Esophagus (tissue), 2 donors: Measurements from ENCODE around the gene RHPN2. TPM values are rescaled to one million over a fixed set of nuclear protein-coding genes. Genes with fewer than 3 reads are reported as not detected.
A peak's percentile ranks its signal among the peaks of the same experiment; 100 is the strongest.

Experiments used
- H3K27ac ChIP-seq, 2 donors: one replicate each; pipeline ENCODE4 v1.5.1; 2013; ENCODE audit warnings: low read depth in 2 of 2, mild to moderate bottlenecking in 2 of 2, inconsistent platforms in 1 of 2, low read length in 1 of 2, moderate library complexity in 1 of 2
- H3K27me3 ChIP-seq, 2 donors: one replicate each; pipeline ENCODE4 v1.6.1; 2013; ENCODE audit warnings: low read length in 2 of 2, control low read depth in 1 of 2, mild to moderate bottlenecking in 1 of 2; ENCODE audit not compliant: insufficient read depth in 2 of 2, control insufficient read depth in 1 of 2
- H3K36me3 ChIP-seq, 2 donors: one replicate each; pipeline ENCODE4 v1.6.1; 2013; ENCODE audit warnings: low read length in 1 of 2; ENCODE audit not compliant: control insufficient read depth in 2 of 2, insufficient read depth in 2 of 2
- H3K4me1 ChIP-seq, 2 donors: one replicate each; pipeline ENCODE4 v1.6.1; 2013; ENCODE audit warnings: low read length in 1 of 2; ENCODE audit not compliant: control insufficient read depth in 2 of 2, insufficient read depth in 2 of 2
- H3K4me3 ChIP-seq, 2 donors: one replicate each; pipeline ENCODE4 v1.5.1; 2013; ENCODE audit warnings: low read length in 2 of 2, mild to moderate bottlenecking in 2 of 2, low read depth in 1 of 2, moderate library complexity in 1 of 2
- H3K9me3 ChIP-seq, 2 donors: one replicate each; pipeline ENCODE4 v1.6.1; 2013; ENCODE audit warnings: mild to moderate bottlenecking in 2 of 2, low read depth in 1 of 2, low read length in 1 of 2, moderate library complexity in 1 of 2; ENCODE audit not compliant: control insufficient read depth in 2 of 2, insufficient read depth in 1 of 2
- whole genome bisulfite sequencing, 2 donors: extraction: QIAGEN DNeasy Blood & Tissue Kit; methylation state at CpG; one replicate each; pipeline ENCODE4 v1.1.7; 2013; 5-methylcytosine and 5-hydroxymethylcytosine counted together
- polyA plus RNA-seq, 2 donors: library from polyadenylated mRNA; stranded (reverse); fragments of 200-250 nt; gene quantifications; one replicate each; pipeline ENCODE4 v1.2.3, GENCODE V29; 2013
- donor health status: healthy with polysubstance abuse.
- donor health status: Bipolar disorder and iron deficiency.

RHPN2 gene
- polyA plus RNA-seq, 2 donors, result 0.26 to 0.76 TPM

GRCh38 chr19:33094436-33095067, 29.9 kb upstream of the RHPN2 start:
- no peaks in the 10 kb centered on the region for H3K9me3 ChIP-seq
- peaks cover 11 to 33% of the 10 kb centered on the region in 2 donors for H3K36me3 ChIP-seq
- WGBS, 2 donors, result 91 to 92% methylated on average over 6 of the region's 6 CpGs

GRCh38 chr19:33093420-33094210, 28.9 kb upstream of the RHPN2 start:
- no peaks in the 10 kb centered on the region for H3K9me3 ChIP-seq
- H3K27ac ChIP-seq, result no peak overlapping the region
- WGBS, 2 donors, result 94 to 96% methylated on average over 11 of the region's 11 CpGs
- peaks cover 13 to 30% of the 10 kb centered on the region in 2 donors for H3K36me3 ChIP-seq
- no peaks in the 10 kb centered on the region for H3K4me1 ChIP-seq
- H3K4me3 ChIP-seq, result no peak overlapping the region
- H3K27me3 ChIP-seq, result no peaks in the 10 kb centered on the region

More at GRCh38 chr19:33094436-33095067, 29.9 kb upstream of the RHPN2 start:
- Histone ChIP-seq H3K27ac (no peak overlapping the region), H3K4me3 (no peak overlapping the region), H3K4me1 (no peaks in the 10 kb centered on the region), H3K27me3 (no peaks in the 10 kb centered on the region)

- H3K4me3 ChIP-seq, result no peak overlapping the region
- no peaks in the 10 kb centered on the region for H3K27me3 ChIP-seq
- H3K4me1 ChIP-seq, result no peaks in the 10 kb centered on the region
- no peaks in the 10 kb centered on the region for H3K9me3 ChIP-seq
- 84 to 88% methylated on average over 3 of the region's 3 CpGs for WGBS, 2 donors
- H3K36me3 ChIP-seq, result peaks cover 11 to 21% of the 10 kb centered on the region in 2 donors
- H3K27ac ChIP-seq, result no peak overlapping the region
Measured at GRCh38 chr19:33090179-33090578, 25.5 kb upstream of the RHPN2 start.

- Histone ChIP-seq H3K4me3 (no peak overlapping the region), H3K27ac (no peak overlapping the region), H3K27me3 (no peaks in the 10 kb centered on the region), H3K4me1 (no peaks in the 10 kb centered on the region), H3K9me3 (no peaks in the 10 kb centered on the region), H3K36me3 (peaks cover 11 to 18% of the 10 kb centered on the region in 2 donors)
- WGBS, 2 donors, result 88 to 93% methylated on average over 3 of the region's 3 CpGs
Measured at GRCh38 chr19:33089010-33089409, 24.3 kb upstream of the RHPN2 start.

GRCh38 chr19:33086955-33087354, 22.3 kb upstream of the RHPN2 start:
- Histone ChIP-seq H3K27me3 (no peaks in the 10 kb centered on the region), H3K9me3 (no peaks in the 10 kb centered on the region), H3K36me3 (peaks cover 6 to 8% of the 10 kb centered on the region in 2 donors), H3K4me1 (peaks cover 0 to 3% of the 10 kb centered on the region in 2 donors), H3K27ac (no peak overlapping the region), H3K4me3 (no peak overlapping the region)
- WGBS, 2 donors, result 66 to 81% methylated on average over 1 of the region's 1 CpG

GRCh38 chr19:33085570-33086128, 21.0 kb upstream of the RHPN2 start:
- Histone ChIP-seq H3K4me3 (no peak overlapping the region), H3K4me1 (peaks cover 0 to 6% of the 10 kb centered on the region in 2 donors), H3K9me3 (no peaks in the 10 kb centered on the region), H3K36me3 (peaks cover 6 to 8% of the 10 kb centered on the region in 2 donors), H3K27ac (no peak overlapping the region), H3K27me3 (no peaks in the 10 kb centered on the region)
- 85 to 91% methylated on average over 3 of the region's 3 CpGs for WGBS, 2 donors

GRCh38 chr19:33080761-33081681, 16.3 kb upstream of the RHPN2 start, which contains the start of gene GPATCH1:
Gene GPATCH1 (plus strand): TSS chr19:33081181. CDS start chr19:33081194, 13 bp downstream.
- 0% methylated on average over 57 to 62 of the region's 62 CpGs for WGBS, 2 donors
- Histone ChIP-seq H3K4me1 (peaks cover 0 to 9% of the 10 kb centered on the region in 2 donors), H3K4me3 (peak within 1 kb of the TSS; percentile 90 to 95), H3K9me3 (no peaks in the 10 kb centered on the region), H3K36me3 (peaks cover 0 to 3% of the 10 kb centered on the region in 2 donors), H3K27me3 (no peaks in the 10 kb centered on the region), H3K27ac (peak within 1 kb of the TSS; percentile 60 to 80)

GRCh38 chr19:33075519-33075918, 10.8 kb upstream of the RHPN2 start:
- Histone ChIP-seq H3K4me1 (peaks cover 0 to 2% of the 10 kb centered on the region in 2 donors), H3K9me3 (no peaks in the 10 kb centered on the region), H3K27me3 (no peaks in the 10 kb centered on the region), H3K27ac (no peak overlapping the region), H3K36me3 (no peaks in the 10 kb centered on the region), H3K4me3 (no peak overlapping the region)
- 75 to 87% methylated on average over 2 of the region's 2 CpGs for WGBS, 2 donors

GRCh38 chr19:33071887-33072286, 7.2 kb upstream of the RHPN2 start:
- no peaks in the 10 kb centered on the region for H3K36me3 ChIP-seq
- H3K9me3 ChIP-seq, result no peaks in the 10 kb centered on the region
- H3K27ac ChIP-seq, result no peak overlapping the region
- 73% methylated on average over 7 of the region's 7 CpGs for WGBS, 2 donors
- no peaks in the 10 kb centered on the region for H3K4me1 ChIP-seq
- H3K27me3 ChIP-seq, result no peaks in the 10 kb centered on the region
- no peak overlapping the region for H3K4me3 ChIP-seq
